ENCODE measurements around the gene CDK15. TPM values are rescaled to one million over a fixed set of nuclear protein-coding genes. Genes with fewer than 3 reads are reported as not detected.

CDK15 gene
- total RNA-seq, 2 donors from 2014 or later = 1.2 TPM; not detected in 1

- intact Hi-C loops (cut with DNase I) = no loop called here
- no peak for DNase-seq (ENCODE audit: low spot score)
- H3K27me3 ChIP-seq (replicated peaks; ENCODE audit: insufficient read depth) = no peaks in the 10 kb centered on the region
These were observed 131.9 kb downstream of the CDK15 start for GRCh38 chr2:201938156-201938775.

GRCh38 chr2:201938781-201939180 lies 132.4 kb downstream of the CDK15 start:
- WGBS = 90% methylated on average over 9 of the region's 9 CpGs
- intact Hi-C loops (cut with DNase I) = no loop called here
- no peak for TF ChIP-seq POLR2A (IDR thresholded peaks at IDR 0.05)
- no peak for TF ChIP-seq CTCF (IDR thresholded peaks at IDR 0.05)
- TF ChIP-seq POLR2AphosphoS5 (IDR thresholded peaks at IDR 0.05) = no peak

More at GRCh38 chr2:201938156-201938775, 131.9 kb downstream of the CDK15 start:
- Histone ChIP-seq H3K9me3 (no peaks in the 10 kb centered on the region), H3K4me1 (replicated peaks) (no peaks in the 10 kb centered on the region), H3K36me3 (no peaks in the 10 kb centered on the region), H3K4me3 (no peak overlapping the region), H3K27ac (no peak overlapping the region)
- TF ChIP-seq POLR2A (IDR thresholded peaks at IDR 0.05) (no peak), CTCF (IDR thresholded peaks at IDR 0.05) (no peak), POLR2AphosphoS5 (IDR thresholded peaks at IDR 0.05) (no peak)
- WGBS = 83% methylated on average over 2 of the region's 2 CpGs

GRCh38 chr2:201939453-201939941 lies 133.2 kb downstream of the CDK15 start:
- H3K36me3 ChIP-seq = no peaks in the 10 kb centered on the region
- no peaks in the 10 kb centered on the region for H3K9me3 ChIP-seq
- intact Hi-C loops (cut with DNase I) = no loop called here
- H3K27ac ChIP-seq = no peak overlapping the region
- H3K27me3 ChIP-seq (replicated peaks; ENCODE audit: insufficient read depth) = no peaks in the 10 kb centered on the region
- no peak overlapping the region for H3K4me3 ChIP-seq
- no peak for DNase-seq (ENCODE audit: low spot score)
- H3K4me1 ChIP-seq (replicated peaks) = no peaks in the 10 kb centered on the region
- 33% methylated on average over 9 of the region's 9 CpGs for WGBS
- TF ChIP-seq CTCF (IDR thresholded peaks at IDR 0.05) = no peak
- no peak for TF ChIP-seq POLR2A (IDR thresholded peaks at IDR 0.05)
- no peak for TF ChIP-seq POLR2AphosphoS5 (IDR thresholded peaks at IDR 0.05)

More at GRCh38 chr2:201938781-201939180, 132.4 kb downstream of the CDK15 start:
- DNase-seq (ENCODE audit: low spot score) = no peak
- H3K4me1 ChIP-seq (replicated peaks) = no peaks in the 10 kb centered on the region
- no peaks in the 10 kb centered on the region for H3K27me3 ChIP-seq (replicated peaks; ENCODE audit: insufficient read depth)
- H3K4me3 ChIP-seq = no peak overlapping the region
- H3K9me3 ChIP-seq = no peaks in the 10 kb centered on the region
- no peak overlapping the region for H3K27ac ChIP-seq
- no peaks in the 10 kb centered on the region for H3K36me3 ChIP-seq

GRCh38 chr2:201942531-201942930 lies 136.2 kb downstream of the CDK15 start:
- TF ChIP-seq POLR2AphosphoS5 (IDR thresholded peaks at IDR 0.05) (no peak), CTCF (IDR thresholded peaks at IDR 0.05) (no peak), POLR2A (IDR thresholded peaks at IDR 0.05) (no peak)
- no peak overlapping the region for H3K4me3 ChIP-seq
- H3K4me1 ChIP-seq (replicated peaks) = no peaks in the 10 kb centered on the region
- intact Hi-C loops (cut with DNase I) = no loop called here
- WGBS = 86% methylated on average over 5 of the region's 5 CpGs
- DNase-seq (ENCODE audit: low spot score) = no peak
- no peak overlapping the region for H3K27ac ChIP-seq
- H3K27me3 ChIP-seq (replicated peaks; ENCODE audit: insufficient read depth) = no peaks in the 10 kb centered on the region
- no peaks in the 10 kb centered on the region for H3K9me3 ChIP-seq
- no peaks in the 10 kb centered on the region for H3K36me3 ChIP-seq

Small RNA genes lying within 50 kb of the gene (small RNA-seq; reads per million reads assigned to genes)
- gene RF00019 (0 reads per million in 2 donors), gene RNU6-440P (0 reads per million in 2 donors), gene UBE2V1P11 (0 reads per million in 2 donors)

Other genes with a start within 250 kb of the CDK15 start
- gene TMEM237, start 163.0 kb upstream of the CDK15 start, total RNA-seq = 10 to 100 TPM; 29.7 to 31.4 TPM
- not detected for gene MPP4, start 107.9 kb upstream of the CDK15 start, total RNA-seq
- 10 to 100 TPM; 14.8 to 16.3 TPM for gene ALS2, start 25.6 kb upstream of the CDK15 start, total RNA-seq
- 10 to 100 TPM; 16.1 to 26.1 TPM for gene FZD7, start 227.3 kb downstream of the CDK15 start, total RNA-seq

Measured in prostate gland (tissue), 2 donors.